Glutamatergic neuron (in vitro differentiated cells): Measurements from ENCODE around the gene MYOF. TPM values are rescaled to one million over a fixed set of nuclear protein-coding genes. Genes with fewer than 3 reads are reported as not detected.
"Not testable (repeated sequence)": the region's sequence is repeated elsewhere in the genome, so short reads cannot be mapped to it uniquely, and the experiment has no call there.

Source experiments
- DNase-seq: peaks from one replicate; pipeline ENCODE4 v3.0.0; 2022
- H3K27ac Mint-ChIP-seq: one replicate; pipeline ENCODE4 v1.8.0; 2020; ENCODE audit warnings: mild to moderate bottlenecking, mixed read lengths, inconsistent platforms; ENCODE audit not compliant: unreplicated experiment
- H3K27me3 Mint-ChIP-seq: one replicate; pipeline ENCODE4 v1.8.0; 2020; ENCODE audit warnings: mild to moderate bottlenecking, moderate library complexity, mixed read lengths, inconsistent platforms; ENCODE audit not compliant: unreplicated experiment
- H3K36me3 Mint-ChIP-seq: one replicate; pipeline ENCODE4 v1.8.0; 2020; ENCODE audit warnings: mild to moderate bottlenecking, mixed read lengths, inconsistent platforms; ENCODE audit not compliant: unreplicated experiment
- H3K4me1 Mint-ChIP-seq: one replicate; pipeline ENCODE4 v1.8.0; 2020; ENCODE audit warnings: mild to moderate bottlenecking, low read depth, mixed read lengths, inconsistent platforms; ENCODE audit not compliant: unreplicated experiment
- H3K4me3 Mint-ChIP-seq: one replicate; pipeline ENCODE4 v1.8.0; 2020; ENCODE audit warnings: mild to moderate bottlenecking, mixed read lengths, inconsistent platforms; ENCODE audit not compliant: unreplicated experiment
- H3K9me3 Mint-ChIP-seq: one replicate; pipeline ENCODE4 v1.8.0; 2020; ENCODE audit warnings: mild to moderate bottlenecking, moderate library complexity, mixed read lengths, inconsistent platforms; ENCODE audit not compliant: unreplicated experiment
- total RNA-seq: library from RNA; stranded (reverse); fragmentation: NEBNext Ultra II Directional; extraction: Animal tissue kit (Norgen Biotek cat#: 25700); gene quantifications from one replicate; pipeline ENCODE4 v1.2.1, GENCODE V29; 2021; ENCODE audit not compliant: unreplicated experiment
- TF ChIP-seq, protein P1 (sequence below): fragments of 200-600 bp; sonication (generic); IDR thresholded peaks from one replicate; pipeline ENCODE4 v1.5.0; 2021; ENCODE audit not compliant: partially characterized antibody, unreplicated experiment

The MYOF gene
- total RNA-seq, 1 donor from 2014 or later, result 0.42 TPM

DNA sequence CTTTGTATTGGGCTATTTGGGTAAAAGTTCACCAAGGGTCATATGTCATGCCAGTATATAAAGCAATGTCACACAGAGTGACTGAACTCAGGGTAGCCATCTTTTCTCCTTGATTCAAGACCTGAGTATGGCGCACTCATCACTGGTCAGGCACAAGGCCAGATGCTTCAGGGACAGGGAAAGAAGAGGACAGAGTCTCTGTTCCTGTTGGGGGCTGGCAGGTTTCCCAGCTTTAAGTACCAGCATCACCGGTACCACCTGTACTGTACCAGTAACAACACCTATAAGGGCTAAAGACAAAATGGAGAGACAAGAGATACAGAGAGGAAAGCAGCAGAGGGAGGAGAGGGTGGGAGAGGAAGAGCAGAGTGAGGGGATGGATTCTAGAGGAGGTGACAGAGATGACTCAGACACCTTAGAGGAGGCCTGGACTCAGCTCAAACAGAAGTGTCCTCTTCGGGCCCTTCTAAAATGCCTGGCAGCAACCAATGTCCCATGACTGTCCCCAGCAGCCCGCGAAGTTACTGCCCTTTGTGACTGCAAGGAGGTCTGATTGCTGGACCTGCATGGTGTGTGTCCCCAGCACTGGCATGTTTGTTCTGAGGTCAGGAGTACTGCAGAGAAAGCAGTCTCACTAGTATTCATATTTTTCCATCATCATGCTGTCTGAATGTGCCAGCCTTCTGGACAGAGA, 191.3 kb downstream of the MYOF start:
- no peaks in the 10 kb centered on the region for H3K36me3 Mint-ChIP-seq
- no peak overlapping the region for H3K4me3 Mint-ChIP-seq
- no peaks in the 10 kb centered on the region for H3K4me1 Mint-ChIP-seq
- TF ChIP-seq, protein P1, sequence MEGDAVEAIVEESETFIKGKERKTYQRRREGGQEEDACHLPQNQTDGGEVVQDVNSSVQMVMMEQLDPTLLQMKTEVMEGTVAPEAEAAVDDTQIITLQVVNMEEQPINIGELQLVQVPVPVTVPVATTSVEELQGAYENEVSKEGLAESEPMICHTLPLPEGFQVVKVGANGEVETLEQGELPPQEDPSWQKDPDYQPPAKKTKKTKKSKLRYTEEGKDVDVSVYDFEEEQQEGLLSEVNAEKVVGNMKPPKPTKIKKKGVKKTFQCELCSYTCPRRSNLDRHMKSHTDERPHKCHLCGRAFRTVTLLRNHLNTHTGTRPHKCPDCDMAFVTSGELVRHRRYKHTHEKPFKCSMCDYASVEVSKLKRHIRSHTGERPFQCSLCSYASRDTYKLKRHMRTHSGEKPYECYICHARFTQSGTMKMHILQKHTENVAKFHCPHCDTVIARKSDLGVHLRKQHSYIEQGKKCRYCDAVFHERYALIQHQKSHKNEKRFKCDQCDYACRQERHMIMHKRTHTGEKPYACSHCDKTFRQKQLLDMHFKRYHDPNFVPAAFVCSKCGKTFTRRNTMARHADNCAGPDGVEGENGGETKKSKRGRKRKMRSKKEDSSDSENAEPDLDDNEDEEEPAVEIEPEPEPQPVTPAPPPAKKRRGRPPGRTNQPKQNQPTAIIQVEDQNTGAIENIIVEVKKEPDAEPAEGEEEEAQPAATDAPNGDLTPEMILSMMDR, result no peak
- H3K27me3 Mint-ChIP-seq, result peaks cover 1% of the 10 kb centered on the region
- no peak overlapping the region for H3K27ac Mint-ChIP-seq
- no peak for DNase-seq
- peaks cover 1% of the 10 kb centered on the region for H3K9me3 Mint-ChIP-seq

DNA sequence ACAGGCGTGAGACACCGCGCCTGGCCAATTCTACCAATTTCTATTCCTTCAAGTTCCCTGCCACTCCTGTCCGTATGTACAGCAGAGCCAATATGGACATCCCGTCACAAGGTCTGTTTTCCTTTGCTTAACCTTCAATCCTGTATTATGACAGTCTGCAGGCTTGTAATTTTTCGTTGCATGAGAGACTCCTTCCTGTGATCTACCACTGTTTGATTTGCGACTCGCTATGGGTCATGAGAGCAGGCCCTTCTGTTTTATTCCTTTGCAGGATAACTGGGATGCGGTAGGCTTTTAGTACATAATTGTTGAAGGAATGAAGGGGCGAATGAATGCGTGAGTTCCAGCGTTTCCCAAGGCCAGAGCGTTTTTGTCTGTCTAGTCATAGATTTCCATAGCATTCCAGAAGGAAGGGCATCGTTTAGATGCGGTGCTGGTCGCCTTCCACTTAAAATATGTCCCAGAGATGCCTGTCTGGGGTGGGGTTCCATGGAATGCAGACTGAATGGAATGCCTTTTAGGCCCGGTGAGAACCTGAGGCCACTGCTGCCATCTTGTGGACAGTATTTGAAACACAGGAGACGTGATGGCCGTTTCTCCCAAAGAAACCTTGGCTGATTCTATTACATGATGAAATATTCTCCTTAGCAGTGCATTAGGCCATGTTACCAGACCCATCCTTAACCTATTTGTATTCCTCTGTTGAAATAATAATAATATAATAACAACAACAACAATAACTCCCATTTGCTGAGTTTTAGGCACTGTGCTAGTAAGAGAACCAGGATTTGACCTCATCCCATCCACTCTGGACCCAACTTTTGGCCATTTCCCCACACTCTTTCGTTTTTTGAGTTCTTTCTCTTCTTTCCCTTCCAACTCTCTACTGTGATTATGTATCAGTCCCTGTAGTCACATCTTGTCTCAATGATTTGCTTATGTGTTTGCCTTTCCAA, 193.2 kb downstream of the MYOF start:
- DNase-seq, result peak; percentile 74
- no peak overlapping the region for H3K27ac Mint-ChIP-seq
- no peaks in the 10 kb centered on the region for H3K27me3 Mint-ChIP-seq
- H3K4me1 Mint-ChIP-seq, result no peaks in the 10 kb centered on the region
- peaks cover 1% of the 10 kb centered on the region for H3K9me3 Mint-ChIP-seq
- no peaks in the 10 kb centered on the region for H3K36me3 Mint-ChIP-seq
- H3K4me3 Mint-ChIP-seq, result no peak overlapping the region
- TF ChIP-seq, protein P1, result peak; percentile 83

DNA sequence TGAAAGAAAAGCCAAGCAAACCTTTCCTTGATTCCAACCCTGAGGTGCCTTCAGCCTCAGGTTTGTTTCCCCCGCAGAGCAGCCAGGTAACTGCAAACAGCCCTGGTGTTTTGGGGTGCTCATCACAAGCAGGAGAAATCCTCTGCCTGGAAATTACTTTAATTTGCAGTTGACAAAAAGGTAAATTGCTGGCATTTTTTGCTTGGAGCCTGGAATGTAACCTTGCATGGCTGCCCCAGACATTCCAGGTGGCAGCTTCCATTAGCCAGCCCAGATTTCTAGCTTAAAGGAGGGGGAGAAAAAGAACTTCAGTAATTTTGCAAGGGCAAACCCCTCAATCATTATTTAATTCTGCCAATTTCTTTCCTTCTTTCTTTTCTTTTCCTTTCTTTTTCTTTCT, 194.4 kb downstream of the MYOF start:
- Mint-ChIP-seq H3K27ac (no peak overlapping the region), H3K4me3 (no peak overlapping the region), H3K27me3 (no peaks in the 10 kb centered on the region), H3K4me1 (no peaks in the 10 kb centered on the region), H3K36me3 (no peaks in the 10 kb centered on the region), H3K9me3 (peaks cover 1% of the 10 kb centered on the region)
- TF ChIP-seq, protein P1, result no peak
- no peak for DNase-seq

DNA sequence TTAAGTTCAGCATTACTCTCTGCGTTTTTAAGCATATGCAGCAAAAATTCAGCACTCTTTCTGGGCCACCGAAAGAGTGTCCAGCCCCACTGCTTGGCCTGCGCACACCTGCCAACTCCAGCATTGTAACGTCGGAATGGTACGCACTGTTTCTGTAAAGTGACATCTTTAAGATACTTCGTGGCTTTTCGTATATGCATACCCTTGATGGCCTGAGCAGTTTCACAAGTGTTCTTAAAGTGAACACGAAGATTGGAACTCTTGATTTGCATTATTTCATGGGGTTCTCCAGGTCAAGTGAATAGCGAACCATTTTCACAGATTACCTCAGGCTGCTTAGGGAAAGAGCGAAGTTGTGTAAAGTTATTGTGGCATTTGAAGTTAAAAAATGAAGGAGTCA, 197.9 kb downstream of the MYOF start:
- H3K4me1 Mint-ChIP-seq, H3K9me3 Mint-ChIP-seq, H3K27ac Mint-ChIP-seq, H3K4me3 Mint-ChIP-seq, H3K36me3 Mint-ChIP-seq, DNase-seq, H3K27me3 Mint-ChIP-seq: not testable (repeated sequence)

DNA sequence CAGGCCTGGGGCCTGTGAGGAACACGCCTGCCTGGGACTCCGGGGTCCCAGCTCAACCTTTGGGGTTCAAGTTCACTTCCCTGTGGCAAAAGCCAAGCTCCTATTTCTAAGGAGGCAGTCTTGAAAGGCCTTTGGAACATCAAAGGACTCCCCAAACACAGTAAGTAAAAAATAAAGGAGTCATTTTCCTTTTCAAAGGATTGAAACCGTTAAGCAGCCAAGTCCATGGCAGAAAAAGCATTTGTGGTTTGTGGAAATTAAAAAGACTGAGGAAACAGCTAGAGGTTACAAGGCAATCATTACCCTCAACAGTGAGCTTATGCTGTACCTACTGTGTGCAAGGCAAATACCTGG, 200.8 kb downstream of the MYOF start:
- H3K4me1 Mint-ChIP-seq, result no peaks in the 10 kb centered on the region
- peaks cover 2% of the 10 kb centered on the region for H3K9me3 Mint-ChIP-seq
- no peak for DNase-seq
- TF ChIP-seq, protein P1, result no peak
- peaks cover 2% of the 10 kb centered on the region for H3K27me3 Mint-ChIP-seq
- H3K27ac Mint-ChIP-seq, result no peak overlapping the region
- H3K36me3 Mint-ChIP-seq, result no peaks in the 10 kb centered on the region
- H3K4me3 Mint-ChIP-seq, result no peak overlapping the region
